ENCODE data around the gene GPRIN3. TPM values are rescaled to one million over a fixed set of nuclear protein-coding genes. Genes with fewer than 3 reads are reported as not detected.

GPRIN3 gene
- total RNA-seq, 2 donors from 2014 or later = 5.7 to 9.0 TPM

GRCh38 chr4:89329280-89329679, 21.7 kb upstream of the GPRIN3 start:
- Histone ChIP-seq H3K27ac (no peak overlapping the region), H3K9me3 (no peaks in the 10 kb centered on the region), H3K27me3 (replicated peaks; ENCODE audit: insufficient read depth) (no peaks in the 10 kb centered on the region), H3K36me3 (no peaks in the 10 kb centered on the region), H3K4me1 (ENCODE audit: control insufficient read depth in 1 of 2, low read depth in 2 of 2) (no peaks in the 10 kb centered on the region), H3K4me3 (no peak overlapping the region)
- DNase-seq (ENCODE audit: low spot score) (no peak), ATAC-seq (ENCODE audit: insufficient number of reproducible peaks, low FRiP score, low read depth) (no peak)
- no peak for TF ChIP-seq CTCF (IDR thresholded peaks at IDR 0.05)

- no peak overlapping the region for H3K27ac ChIP-seq
- no peak overlapping the region for H3K4me3 ChIP-seq
- no peak for DNase-seq (ENCODE audit: low spot score)
- ATAC-seq (ENCODE audit: insufficient number of reproducible peaks, low FRiP score, low read depth) = peak; percentile 41
- H3K9me3 ChIP-seq = no peaks in the 10 kb centered on the region
- no peak for TF ChIP-seq CTCF (IDR thresholded peaks at IDR 0.05)
- H3K27me3 ChIP-seq (replicated peaks; ENCODE audit: insufficient read depth) = no peaks in the 10 kb centered on the region
- no peaks in the 10 kb centered on the region for H3K4me1 ChIP-seq (ENCODE audit: control insufficient read depth in 1 of 2, low read depth in 2 of 2)
- no peaks in the 10 kb centered on the region for H3K36me3 ChIP-seq
Measured at GRCh38 chr4:89324671-89325070, 17.1 kb upstream of the GPRIN3 start.

- H3K27ac ChIP-seq = no peak overlapping the region
- no peaks in the 10 kb centered on the region for H3K4me1 ChIP-seq (ENCODE audit: control insufficient read depth in 1 of 2, low read depth in 2 of 2)
- no peak overlapping the region for H3K4me3 ChIP-seq
- no peak for TF ChIP-seq CTCF (IDR thresholded peaks at IDR 0.05)
- ATAC-seq (ENCODE audit: insufficient number of reproducible peaks, low FRiP score, low read depth) (no peak), DNase-seq (ENCODE audit: low spot score) (no peak)
- no peaks in the 10 kb centered on the region for H3K9me3 ChIP-seq
- H3K36me3 ChIP-seq = no peaks in the 10 kb centered on the region
- H3K27me3 ChIP-seq (replicated peaks; ENCODE audit: insufficient read depth) = no peaks in the 10 kb centered on the region
Measured at GRCh38 chr4:89322671-89323070, 15.1 kb upstream of the GPRIN3 start.

DNA sequence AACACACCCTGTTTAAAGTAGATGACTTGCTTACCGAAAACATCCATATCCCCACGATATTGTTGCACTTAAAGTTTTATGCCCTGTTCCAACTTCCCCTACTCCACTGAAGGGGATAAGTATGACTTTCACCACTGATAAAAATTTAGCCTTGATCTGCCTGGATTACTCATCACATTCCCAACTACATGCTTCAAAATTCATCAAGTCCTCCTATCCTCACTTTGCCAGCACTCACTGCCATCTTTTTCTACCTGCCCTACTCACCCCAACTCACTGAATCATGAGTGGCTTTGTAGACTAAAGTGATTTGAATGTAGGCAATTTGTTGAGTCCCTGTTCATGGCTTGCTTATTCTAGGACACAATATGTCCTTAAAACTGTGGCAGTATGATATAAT, 12.2 kb upstream of the GPRIN3 start:
- no peak overlapping the region for H3K4me3 ChIP-seq
- no peaks in the 10 kb centered on the region for H3K36me3 ChIP-seq
- no peaks in the 10 kb centered on the region for H3K9me3 ChIP-seq
- no peaks in the 10 kb centered on the region for H3K27me3 ChIP-seq (replicated peaks; ENCODE audit: insufficient read depth)
- no peak for ATAC-seq (ENCODE audit: insufficient number of reproducible peaks, low FRiP score, low read depth)
- TF ChIP-seq CTCF (IDR thresholded peaks at IDR 0.05) = no peak
- no peak for DNase-seq (ENCODE audit: low spot score)
- peaks cover 5 to 6% of the 10 kb centered on the region in 2 donors for H3K4me1 ChIP-seq (ENCODE audit: control insufficient read depth in 1 of 2, low read depth in 2 of 2)
- H3K27ac ChIP-seq = no peak overlapping the region

- Histone ChIP-seq H3K27me3 (replicated peaks; ENCODE audit: insufficient read depth) (no peaks in the 10 kb centered on the region), H3K36me3 (no peaks in the 10 kb centered on the region), H3K27ac (no peak overlapping the region), H3K4me3 (no peak overlapping the region), H3K9me3 (no peaks in the 10 kb centered on the region), H3K4me1 (ENCODE audit: control insufficient read depth in 1 of 2, low read depth in 2 of 2) (peaks cover 5 to 6% of the 10 kb centered on the region in 2 donors)
- no peak for ATAC-seq (ENCODE audit: insufficient number of reproducible peaks, low FRiP score, low read depth)
- no peak for DNase-seq (ENCODE audit: low spot score)
- TF ChIP-seq CTCF (IDR thresholded peaks at IDR 0.05) = no peak
Measured at GRCh38 chr4:89316931-89317366, 9.3 kb upstream of the GPRIN3 start.

Measured in thoracic aorta (tissue), 2 donors.